Ishikawa (cell line): Measurements from ENCODE around the gene ZNF48.

Source experiments
- CREB1 ChIP-seq: IDR thresholded peaks from 2 replicates; pipeline ENCODE4 v1.6.1; 2012; ENCODE audit warnings: low read depth
- EP300 ChIP-seq: IDR thresholded peaks from 2 replicates; pipeline ENCODE4 v1.6.1; 2012; ENCODE audit warnings: borderline replicate concordance
- FOXM1 ChIP-seq: IDR thresholded peaks from 2 replicates; pipeline ENCODE4 v1.6.1; 2012; ENCODE audit warnings: low read depth, borderline replicate concordance
- MAX ChIP-seq: IDR thresholded peaks from 2 replicates; pipeline ENCODE4 v1.6.1; 2012
- NFIC ChIP-seq: IDR thresholded peaks from 2 replicates; pipeline ENCODE4 v1.6.1; 2012
- RAD21 ChIP-seq: IDR thresholded peaks from 2 replicates; pipeline ENCODE4 v1.6.1; 2012; ENCODE audit warnings: low read depth
- REST ChIP-seq: IDR thresholded peaks from 2 replicates; pipeline ENCODE4 v1.6.1; 2012; ENCODE audit warnings: low read depth, mild to moderate bottlenecking
- TAF1 ChIP-seq: IDR thresholded peaks from 2 replicates; pipeline ENCODE4 v1.6.1; 2012; ENCODE audit warnings: low read depth, mild to moderate bottlenecking
- TCF12 ChIP-seq: IDR thresholded peaks from 2 replicates; pipeline ENCODE4 v1.6.1; 2012; ENCODE audit warnings: low read depth
- TEAD4 ChIP-seq: IDR thresholded peaks from 2 replicates; pipeline ENCODE4 v1.6.1; 2012
- USF1 ChIP-seq: IDR thresholded peaks from 2 replicates; pipeline ENCODE4 v1.6.1; 2012
- YY1 ChIP-seq: IDR thresholded peaks from 2 replicates; pipeline ENCODE4 v1.6.1; 2012; ENCODE audit warnings: low read depth

- TF ChIP-seq YY1 = no peak
- TF ChIP-seq TCF12 = no peak
- no peak for TF ChIP-seq TEAD4
- TF ChIP-seq FOXM1 = no peak
- TF ChIP-seq RAD21 = no peak
- TF ChIP-seq REST = no peak
- TF ChIP-seq TAF1 = no peak
- TF ChIP-seq MAX = no peak
- no peak for TF ChIP-seq EP300
- no peak for TF ChIP-seq CREB1
- no peak for TF ChIP-seq USF1
- no peak for TF ChIP-seq NFIC
These were observed 42.4 kb downstream of the ZNF48 start for GRCh38 chr16:30437511-30438046.
